HS-27A (cell line): ENCODE data around the gene ZNF777.
"Not testable (repeated sequence)": the region's sequence is repeated elsewhere in the genome, so short reads cannot be mapped to it uniquely, and the experiment has no call there.

Source experiments
- DNase-seq: peaks from one replicate; pipeline ENCODE4 v3.0.0-alpha.2; 2012; ENCODE audit warnings: low read depth, missing footprints

The ZNF777 gene

DNA sequence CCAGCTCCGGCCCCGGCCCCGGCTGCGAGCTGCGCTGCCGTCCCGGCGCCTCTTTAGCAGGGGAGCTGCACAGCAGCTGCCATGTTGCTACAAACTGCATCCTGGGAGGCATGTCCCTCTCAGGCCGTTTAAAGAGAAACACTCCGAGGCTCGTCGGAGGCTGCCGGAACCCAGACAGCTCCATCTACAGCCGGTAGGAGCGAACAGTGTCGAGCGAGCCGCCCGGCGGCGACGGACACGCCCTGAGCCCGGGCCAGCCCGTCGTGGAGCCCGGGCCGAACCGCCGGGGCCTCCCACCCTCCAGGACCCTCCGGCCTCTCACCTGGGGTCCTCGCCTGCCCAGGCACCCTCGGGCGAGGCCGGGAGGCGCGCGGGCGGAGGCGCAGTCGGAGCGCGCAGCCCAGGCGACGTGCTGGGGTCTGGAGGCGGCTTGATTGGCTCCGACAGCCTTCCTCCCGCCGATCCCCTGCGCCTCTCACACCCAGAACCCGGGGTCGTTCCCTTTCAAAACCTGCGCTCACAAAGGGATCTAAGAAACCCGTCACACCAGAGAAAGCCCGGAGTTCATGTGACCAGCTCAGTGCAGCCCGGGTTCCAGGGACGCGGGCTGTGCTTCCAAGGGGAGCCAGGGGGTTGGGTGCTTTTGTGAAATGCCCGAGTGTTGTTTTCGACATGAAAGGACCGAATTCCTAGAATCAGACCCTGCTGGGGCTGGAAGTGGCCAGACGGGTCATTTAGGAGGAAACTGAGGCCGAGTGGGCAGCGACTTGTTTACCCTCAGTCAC lies at the start of gene ZNF777:
Gene ZNF777 (minus strand): TSS at position 570 of the 785 bp plus-strand sequence. CDS start 5,040 bp downstream, outside the sequence.
- DNase-seq, result peak; percentile 36

- DNase-seq, result no peak
Observed at GRCh38 chr7:149510248-149510647, 49.4 kb upstream of the ZNF777 start.

DNA sequence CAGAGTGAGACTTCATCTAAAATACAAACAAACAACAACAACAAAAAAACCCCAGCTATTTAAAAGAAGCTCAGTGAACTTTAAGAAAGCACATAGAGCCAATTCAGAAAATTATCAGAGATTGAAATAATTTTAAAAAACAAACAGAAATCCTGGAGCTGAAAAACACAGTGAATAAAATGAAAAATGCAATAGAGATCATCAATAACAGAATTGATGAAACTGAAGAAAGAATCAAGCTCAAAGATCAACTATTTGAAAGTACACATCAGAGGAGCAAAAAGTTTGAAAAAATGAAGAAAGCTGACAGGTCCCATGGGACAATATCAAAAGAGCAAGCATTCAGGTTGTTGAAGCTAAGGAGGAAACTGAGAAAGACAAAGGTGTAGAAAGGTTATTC lies 48.9 kb upstream of the ZNF777 start:
- DNase-seq, result no peak

- DNase-seq, result no peak
Observed at GRCh38 chr7:149505551-149505950, 44.7 kb upstream of the ZNF777 start.

- DNase-seq, result no peak
Observed at GRCh38 chr7:149501651-149502050, 40.8 kb upstream of the ZNF777 start.

DNA sequence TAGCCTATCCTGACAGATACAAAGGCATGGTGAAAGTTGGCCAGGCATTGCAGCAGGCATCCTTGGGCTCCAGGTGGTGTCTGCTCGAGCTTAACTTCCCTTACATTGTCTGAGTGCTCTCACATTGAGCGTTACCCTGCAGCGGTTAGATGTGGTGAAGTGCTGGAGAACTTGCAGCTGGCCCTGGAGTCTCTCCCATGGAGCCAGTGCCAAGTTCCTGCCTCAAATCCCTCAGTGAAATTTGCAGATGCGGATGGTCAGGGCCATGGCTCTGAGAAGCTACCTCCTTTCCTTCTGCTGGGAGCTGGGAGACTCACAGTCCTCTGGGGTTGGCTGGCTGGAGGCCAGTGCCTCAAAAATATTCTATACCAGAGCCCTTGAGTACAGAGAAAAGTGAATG lies 40.0 kb upstream of the ZNF777 start:
- DNase-seq, result no peak

DNA sequence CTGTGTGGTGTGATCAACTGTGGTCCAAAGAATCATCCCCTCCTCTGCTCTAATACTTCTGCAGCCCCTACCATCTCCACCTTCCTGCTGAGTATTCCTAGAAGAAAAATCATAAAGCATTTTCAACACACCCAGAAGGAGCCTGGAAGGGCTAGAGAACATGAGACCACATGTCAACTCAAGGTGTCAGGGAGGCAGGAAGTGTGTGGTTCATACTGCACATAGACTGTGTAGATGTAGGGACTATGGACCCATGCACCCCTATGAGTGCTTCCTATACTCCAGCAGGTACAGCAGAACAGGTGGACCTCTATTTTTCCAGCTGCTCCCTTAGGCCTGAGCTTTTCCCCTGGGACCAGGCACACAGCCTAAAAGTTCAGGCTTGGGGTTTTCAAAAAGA lies 39.3 kb upstream of the ZNF777 start:
- DNase-seq, result no peak

DNA sequence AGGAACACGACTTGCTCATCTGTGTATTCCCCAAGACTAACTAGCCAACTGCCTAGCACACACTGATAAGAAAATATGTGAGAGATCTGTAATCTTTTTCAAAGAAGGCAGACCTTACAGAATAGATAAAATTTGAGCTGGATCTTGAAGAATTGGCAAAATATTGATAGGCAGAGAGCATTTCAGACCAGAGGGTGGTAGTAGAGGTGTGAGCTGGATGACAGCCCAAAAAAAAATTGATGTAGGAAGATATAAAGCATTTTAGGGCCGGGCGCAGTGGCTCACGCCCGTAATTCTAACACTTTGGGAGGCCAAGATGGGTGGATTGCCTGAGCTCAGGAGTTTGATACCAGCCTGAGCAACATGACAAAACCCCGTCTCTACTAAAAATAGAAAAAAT lies 37.9 kb upstream of the ZNF777 start:
- DNase-seq, result no peak

GRCh38 chr7:149497467-149498261 lies 36.8 kb upstream of the ZNF777 start, which contains the start of gene ZNF746:
Gene ZNF746 (minus strand): TSS chr7:149497809. CDS start chr7:149497536, 273 bp downstream.
- DNase-seq, result no peak

DNA sequence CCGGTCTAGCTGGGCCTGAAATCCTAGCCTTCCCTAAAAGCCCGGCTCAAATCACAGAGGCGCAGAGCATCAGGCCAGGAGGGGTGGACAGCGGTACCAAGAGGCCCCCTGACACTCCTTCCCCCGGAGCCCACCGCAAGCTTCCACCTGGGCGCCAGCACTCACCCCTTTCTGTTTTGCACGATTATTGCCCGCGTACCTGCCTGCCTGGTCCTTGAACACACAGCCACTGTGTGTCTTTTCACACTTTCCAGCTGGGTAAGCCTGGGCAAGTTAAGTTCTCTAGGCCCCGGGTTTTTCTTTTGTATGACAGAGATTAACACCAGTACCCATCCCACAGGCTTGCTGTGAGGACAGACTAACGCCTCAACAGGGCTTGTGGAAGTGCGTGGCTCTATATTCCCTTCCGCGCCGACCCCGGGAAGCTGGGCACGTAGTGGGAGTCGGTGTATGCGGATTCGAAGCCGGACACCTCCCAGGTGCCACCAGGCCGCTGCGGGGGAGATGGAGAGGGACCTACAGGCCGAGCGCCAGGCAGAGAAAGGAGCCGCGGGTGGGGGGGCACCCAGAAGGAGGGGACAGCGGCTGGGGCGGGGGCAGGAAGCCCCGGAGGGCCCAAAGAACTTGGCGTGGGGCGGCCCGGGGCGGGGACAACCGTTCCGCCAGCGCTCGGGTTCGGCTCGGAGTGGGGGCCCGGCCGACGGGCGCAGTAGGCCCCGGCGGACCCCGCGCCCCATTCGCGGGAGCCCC lies 36.0 kb upstream of the ZNF777 start:
- DNase-seq, result no peak

DNA sequence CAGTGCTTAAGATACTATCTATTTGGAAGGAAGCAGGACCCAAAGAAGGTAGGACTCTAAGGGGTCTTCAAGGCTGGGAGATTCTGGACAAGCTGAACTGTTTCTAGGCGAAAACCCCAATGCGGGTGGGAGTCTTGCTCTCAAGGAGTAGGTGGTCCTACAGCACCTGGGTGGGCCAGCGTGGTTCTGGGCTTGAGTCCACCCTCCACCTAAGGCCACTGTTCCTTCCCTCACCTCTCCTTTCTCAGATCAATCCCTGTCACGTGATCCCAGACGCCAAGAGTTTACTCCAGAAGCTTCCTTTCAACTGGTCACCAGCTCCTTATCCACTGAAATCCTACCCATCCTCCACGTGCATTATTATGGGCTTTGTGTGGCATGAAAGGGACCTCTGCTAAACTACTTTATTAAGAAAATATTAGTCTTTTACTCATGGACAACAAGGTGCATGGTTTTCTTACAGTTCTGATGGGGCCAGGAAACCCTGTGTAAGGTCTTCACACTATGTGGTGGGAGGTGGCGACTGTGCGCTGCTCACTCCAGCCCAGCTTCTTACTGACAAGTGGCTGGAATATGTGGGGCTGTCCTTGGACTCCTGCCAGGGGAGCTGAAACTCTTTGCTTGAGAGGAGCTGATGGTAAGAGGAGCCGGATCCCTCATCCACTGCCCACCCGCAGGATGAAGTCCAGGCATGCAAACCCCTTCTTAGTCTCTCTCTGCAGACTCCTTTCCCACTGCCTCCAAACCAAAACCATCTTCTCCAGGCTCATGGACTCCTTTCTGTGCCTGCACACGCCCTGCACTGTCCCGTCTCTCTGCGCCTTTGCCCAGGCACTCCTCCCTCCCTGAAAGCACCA lies 35.2 kb upstream of the ZNF777 start:
- no peak for DNase-seq

DNA sequence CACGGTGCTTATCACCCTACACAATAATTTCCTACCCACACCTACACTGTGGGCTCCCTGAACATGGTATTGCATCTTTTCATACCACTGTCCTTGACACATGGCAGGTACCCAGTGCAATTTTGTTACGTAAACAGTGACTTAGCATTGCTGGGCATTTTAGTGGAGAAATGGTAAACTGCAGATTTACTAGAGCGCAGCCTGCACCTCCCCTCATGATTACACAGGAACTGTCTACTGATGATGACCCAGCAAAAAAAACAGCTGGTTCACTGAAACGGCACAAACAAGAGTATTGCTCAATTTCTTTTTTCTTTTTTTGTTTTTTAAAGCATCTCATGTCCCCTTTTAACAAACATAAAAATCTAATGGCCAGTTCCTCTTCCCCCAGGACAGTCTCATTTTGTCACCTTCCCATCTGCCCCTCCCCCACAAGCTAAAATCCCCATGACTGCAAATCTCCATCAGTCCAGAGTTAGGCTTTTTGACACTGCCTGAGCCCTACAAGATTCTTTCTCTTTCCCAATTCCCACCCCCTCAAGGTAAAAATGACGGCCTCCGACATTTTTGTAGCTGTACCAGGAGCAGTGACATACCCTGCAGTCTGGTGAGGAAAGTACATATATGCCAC lies 34.0 kb upstream of the ZNF777 start:
- DNase-seq, result no peak

DNA sequence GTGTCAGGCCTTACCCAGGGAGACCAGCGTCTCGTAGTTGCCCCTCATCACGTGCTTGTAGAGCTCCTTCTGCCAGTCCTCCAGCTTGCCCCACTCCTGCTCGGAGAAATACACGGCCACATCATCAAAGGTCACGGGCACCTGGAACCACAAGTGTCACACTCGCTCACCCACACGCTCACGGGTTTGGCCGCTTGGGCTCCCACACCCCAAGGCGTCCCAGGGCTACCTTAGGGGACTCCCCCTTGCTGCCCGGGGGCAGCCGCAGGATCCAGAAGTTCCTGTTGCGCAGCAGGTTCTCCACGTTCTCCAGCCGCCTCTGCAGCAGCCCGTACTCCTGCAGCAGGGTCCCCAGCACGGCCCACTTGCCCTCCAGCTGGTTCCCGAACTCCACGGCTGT lies 33.1 kb upstream of the ZNF777 start:
- not testable (repeated sequence) for DNase-seq

GRCh38 chr7:149493366-149493765 lies 32.5 kb upstream of the ZNF777 start:
- no peak for DNase-seq

DNA sequence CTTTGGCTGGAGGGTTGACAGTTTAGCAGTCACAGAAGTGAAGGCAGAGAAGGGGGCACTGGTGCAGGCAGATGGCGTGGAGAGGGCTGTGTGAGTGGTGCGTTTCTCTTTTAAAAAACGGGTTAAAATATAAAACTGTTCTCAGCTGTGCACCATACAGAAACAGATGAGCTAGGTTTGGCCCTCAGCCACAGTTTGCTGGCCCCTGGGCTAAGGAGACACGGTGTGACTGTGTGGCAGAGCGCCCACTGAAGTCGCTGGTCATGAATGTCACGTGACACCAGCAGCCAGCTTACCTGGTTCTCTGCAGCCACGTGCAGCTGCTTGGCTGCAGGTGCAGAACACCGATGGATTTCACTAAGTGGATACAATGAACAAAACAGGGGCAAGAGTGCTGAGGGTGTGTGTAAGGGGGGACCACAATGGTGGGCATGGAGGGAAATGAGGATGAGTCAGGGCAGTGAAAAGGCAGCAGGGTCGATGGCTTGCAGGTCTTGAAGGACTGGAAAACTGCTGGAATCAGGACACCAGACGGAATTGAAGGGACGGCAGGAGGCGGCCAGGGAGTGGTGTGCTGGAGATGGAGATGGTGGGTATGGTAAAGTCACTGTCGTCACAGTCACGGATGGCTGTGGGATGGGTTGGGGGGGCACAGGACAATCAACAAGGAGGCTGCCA lies 29.4 kb upstream of the ZNF777 start:
- no peak for DNase-seq

DNA sequence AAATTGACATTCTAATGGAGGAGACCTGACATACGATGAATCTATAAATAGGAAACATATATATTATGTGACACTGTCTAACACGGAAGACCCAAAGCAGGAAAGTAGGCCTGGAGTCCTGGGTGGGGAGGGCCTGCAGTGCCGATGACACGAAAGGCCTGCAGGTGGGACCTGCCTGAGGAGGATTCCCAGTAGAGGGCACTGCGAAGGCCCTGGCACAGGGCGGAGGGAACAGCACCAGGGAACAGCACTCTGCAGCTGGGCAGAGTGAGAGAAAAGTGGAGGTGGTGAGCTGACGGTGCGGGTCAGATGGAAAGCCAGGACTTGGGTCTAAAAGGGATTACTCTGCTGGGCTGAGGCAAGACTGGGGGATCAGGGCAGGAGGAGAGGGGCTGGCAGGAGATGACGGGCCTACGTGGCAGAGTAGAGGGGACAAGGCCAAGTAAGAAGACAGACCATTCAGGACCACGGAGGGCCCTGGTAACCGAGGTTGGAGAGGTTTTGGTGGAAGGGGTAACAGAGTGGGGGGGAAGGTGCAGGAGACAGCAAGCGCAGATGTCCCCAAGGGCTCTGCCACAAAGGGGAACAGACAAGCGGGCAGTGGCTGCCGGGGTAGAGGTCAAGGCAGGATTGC lies 28.6 kb upstream of the ZNF777 start:
- no peak for DNase-seq

DNA sequence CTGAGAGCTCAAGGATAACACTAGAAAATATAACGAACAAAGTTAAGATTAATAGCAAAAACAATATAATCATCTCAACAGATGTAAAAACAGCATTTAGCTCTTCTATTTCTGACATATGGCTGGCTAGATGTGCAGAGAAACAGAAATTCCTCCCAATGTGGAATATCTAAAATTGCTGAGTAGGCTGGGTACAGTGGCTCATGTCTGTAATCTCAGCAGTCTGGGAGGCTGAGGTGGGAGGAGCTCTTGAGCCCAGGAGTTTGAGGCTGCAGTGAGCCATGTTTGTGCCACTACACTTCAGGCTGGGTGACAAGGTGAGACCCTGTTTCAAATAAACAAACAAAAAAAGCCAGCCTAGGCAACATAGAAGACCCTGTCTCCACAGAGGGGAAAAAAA lies 18.7 kb upstream of the ZNF777 start:
- no peak for DNase-seq

- no peak for DNase-seq
Observed at GRCh38 chr7:149478754-149479153, 17.9 kb upstream of the ZNF777 start.

- no peak for DNase-seq
Observed at GRCh38 chr7:149477494-149478443, 16.9 kb upstream of the ZNF777 start.
